ENCODE data around the gene CDK16.

DNA sequence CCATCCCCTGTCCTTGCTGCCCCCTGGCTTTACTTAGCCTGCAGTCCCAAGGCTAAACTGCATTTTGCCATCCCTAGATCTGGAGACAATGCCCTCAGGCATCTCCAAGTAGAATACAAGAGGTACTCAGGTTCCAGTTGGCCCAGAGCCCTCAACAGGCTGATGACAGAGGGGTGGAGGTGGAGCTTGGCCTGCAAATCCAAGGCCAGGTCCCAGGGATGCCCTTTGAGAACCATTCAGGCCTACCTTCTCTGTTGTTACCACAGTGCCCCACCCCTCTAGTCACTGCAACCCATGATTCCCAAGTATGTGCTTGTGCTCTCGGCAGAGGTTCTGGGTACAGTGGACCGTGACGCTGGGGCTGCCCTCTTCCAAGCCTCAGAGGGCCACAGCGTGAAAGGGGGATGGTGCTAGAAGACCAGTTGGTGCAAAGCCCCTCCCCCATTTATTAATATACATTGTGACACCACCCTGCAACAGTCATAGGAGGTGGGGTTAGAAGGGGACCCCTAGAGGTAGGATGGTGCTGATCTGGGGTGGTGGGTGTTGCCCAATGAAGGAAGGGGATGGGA lies 31.3 kb upstream of the CDK16 start:
- TF ChIP-seq, protein P1, sequence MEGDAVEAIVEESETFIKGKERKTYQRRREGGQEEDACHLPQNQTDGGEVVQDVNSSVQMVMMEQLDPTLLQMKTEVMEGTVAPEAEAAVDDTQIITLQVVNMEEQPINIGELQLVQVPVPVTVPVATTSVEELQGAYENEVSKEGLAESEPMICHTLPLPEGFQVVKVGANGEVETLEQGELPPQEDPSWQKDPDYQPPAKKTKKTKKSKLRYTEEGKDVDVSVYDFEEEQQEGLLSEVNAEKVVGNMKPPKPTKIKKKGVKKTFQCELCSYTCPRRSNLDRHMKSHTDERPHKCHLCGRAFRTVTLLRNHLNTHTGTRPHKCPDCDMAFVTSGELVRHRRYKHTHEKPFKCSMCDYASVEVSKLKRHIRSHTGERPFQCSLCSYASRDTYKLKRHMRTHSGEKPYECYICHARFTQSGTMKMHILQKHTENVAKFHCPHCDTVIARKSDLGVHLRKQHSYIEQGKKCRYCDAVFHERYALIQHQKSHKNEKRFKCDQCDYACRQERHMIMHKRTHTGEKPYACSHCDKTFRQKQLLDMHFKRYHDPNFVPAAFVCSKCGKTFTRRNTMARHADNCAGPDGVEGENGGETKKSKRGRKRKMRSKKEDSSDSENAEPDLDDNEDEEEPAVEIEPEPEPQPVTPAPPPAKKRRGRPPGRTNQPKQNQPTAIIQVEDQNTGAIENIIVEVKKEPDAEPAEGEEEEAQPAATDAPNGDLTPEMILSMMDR (IDR thresholded peaks at IDR 0.05): no peak
- TF ChIP-seq POLR2A (IDR thresholded peaks at IDR 0.05): no peak
